Vagina (tissue), 2 donors: ENCODE results near the gene LRMDA.

ENCODE experiments used
- CTCF ChIP-seq, 3 experiments: fragments of 450-650 bp in 2 of 3; fragments of 200-600 bp in 1 of 3; sonication (generic) in 1 of 3; IDR thresholded peaks; one replicate each; pipeline ENCODE4 v1.5.1; 2017 to 2019; ENCODE audit warnings: antibody characterized with exemption in 3 of 3, mild to moderate bottlenecking in 2 of 3, moderate library complexity in 2 of 3
- POLR2A ChIP-seq, 2 donors: fragments of 450-650 bp; IDR thresholded peaks; one replicate each; pipeline ENCODE4 v1.6.1; 2017; ENCODE audit warnings: antibody characterized with exemption in 2 of 2, mild to moderate bottlenecking in 2 of 2, moderate library complexity in 2 of 2
- POLR2AphosphoS5 ChIP-seq, 2 donors: sonication (generic); formaldehyde crosslinking; IDR thresholded peaks; one replicate each; pipeline ENCODE4 v1.9.0; 2017; ENCODE audit warnings: antibody characterized with exemption in 2 of 2, mild to moderate bottlenecking in 2 of 2, low read depth in 1 of 2; ENCODE audit not compliant: insufficient read depth in 1 of 2

- TF ChIP-seq CTCF (IDR thresholded peaks at IDR 0.05) = no peak
- TF ChIP-seq POLR2A (IDR thresholded peaks at IDR 0.05) = no peak
- no peak for TF ChIP-seq POLR2AphosphoS5 (IDR thresholded peaks at IDR 0.05; ENCODE audit: insufficient read depth in 1 of 2, low read depth in 1 of 2)
These were observed 107.3 kb downstream of the LRMDA start for GRCh38 chr10:75538765-75539164.
